GM18519 (cell line): ENCODE measurements around the gene RAPGEF4.
"Not testable (repeated sequence)": the region's sequence is repeated elsewhere in the genome, so short reads cannot be mapped to it uniquely, and the experiment has no call there.

Experiments used
- ATAC-seq: cut with Tn5 transposase; IDR thresholded peaks from one replicate; pipeline ENCODE4 v1.9.1; 2021; ENCODE audit warnings: mild to moderate bottlenecking, moderate library complexity; ENCODE audit not compliant: unreplicated experiment, low FRiP score

RAPGEF4 gene

DNA sequence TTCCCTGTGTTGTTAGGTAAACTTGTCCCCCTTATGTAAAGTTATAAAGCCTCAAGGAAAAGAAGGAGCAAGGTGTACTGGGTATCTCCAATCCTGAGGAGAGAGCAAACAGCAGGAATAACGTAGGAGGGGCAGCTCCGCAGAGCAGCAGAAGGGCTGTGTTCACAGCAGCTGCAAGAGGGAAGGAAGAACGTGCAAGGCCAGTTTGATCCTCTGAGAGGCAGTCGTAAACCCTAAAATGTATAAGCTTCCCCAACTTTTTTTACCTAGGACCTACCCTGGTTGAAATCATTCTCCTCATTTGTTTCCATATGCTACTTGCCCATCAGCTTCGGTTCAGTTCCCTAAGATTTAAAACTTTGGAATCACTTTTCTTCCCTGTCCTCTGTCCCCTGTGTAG lies 288.1 kb downstream of the RAPGEF4 start:
- no peak for ATAC-seq

DNA sequence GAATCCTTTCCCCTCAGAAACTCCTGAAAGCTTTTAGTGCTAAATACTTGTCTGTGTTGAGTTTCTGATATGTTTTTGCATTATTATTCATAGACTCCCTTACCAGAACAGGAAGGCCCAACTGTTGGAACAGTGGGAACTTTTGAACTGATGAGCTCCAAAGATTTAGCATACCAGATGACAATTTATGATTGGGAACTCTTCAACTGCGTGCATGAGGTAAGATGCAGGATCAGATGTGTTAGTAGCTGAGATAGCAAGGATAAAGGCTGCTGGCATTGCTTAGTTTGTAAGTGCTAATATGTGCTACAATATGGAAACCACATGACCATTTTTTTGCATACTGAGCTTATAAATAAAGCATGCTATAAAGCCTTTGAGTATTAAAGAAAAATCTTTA lies 290.8 kb downstream of the RAPGEF4 start:
- ATAC-seq = no peak

DNA sequence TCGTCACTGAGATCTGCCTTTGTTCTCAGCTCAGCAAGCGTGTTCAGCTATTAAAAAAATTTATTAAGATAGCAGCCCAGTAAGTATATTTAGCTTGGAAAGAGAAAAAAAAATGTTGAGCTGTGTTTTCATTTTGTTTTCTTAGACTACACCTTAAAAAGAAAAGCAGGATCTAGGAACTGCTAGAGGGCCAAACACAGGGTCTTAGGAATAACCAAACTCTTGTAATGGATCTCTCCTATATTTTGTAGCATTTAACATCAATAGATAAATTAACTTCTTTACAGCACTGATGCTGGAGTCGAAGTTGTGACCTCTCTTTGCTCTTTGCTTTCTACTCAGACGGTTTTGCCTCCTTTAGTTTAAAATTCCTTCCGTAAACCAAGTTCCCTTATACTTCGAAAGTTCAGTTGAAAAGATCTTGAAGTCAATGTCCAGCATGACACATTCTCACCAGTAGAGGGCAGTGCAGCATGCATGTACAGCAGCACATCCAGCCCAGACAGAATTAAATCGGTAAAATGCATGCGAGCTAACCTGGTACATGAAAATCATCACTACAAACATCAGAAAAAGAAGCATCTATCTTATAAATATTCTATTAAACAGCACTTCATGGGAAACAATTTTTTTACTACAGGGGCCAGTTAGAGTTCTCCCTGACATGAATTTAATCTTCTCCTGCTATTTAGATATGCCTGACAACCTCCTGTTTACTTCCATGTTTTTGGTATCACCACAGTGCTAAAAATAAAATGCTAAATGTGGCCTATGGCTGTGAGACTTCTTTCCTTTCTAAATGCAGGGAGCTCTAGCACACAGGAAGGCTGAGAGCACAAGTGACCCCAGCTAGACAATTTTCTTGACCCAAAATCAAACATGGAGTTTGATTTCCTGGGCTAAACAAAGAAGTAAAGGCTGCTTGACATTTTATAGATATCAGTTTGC lies 291.8 kb downstream of the RAPGEF4 start:
- ATAC-seq = no peak

DNA sequence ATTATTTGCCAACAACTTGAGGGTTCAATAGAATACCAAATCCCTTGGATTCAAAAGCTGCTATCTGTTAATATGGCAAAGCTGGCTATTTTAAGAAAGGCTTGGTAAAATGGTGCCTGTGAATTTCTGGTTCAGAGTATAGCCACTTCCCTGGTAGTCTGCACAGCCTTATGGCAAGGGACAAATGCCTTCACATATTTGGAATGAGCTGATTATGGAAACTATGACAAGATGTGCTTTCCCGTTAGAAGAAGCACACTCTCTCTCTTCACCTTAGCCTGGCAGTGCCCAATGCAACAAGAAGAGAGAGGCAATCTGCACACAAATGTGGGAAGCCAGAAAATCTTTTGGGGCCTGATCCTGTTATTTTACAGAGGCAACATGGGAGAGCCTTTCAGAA lies 292.5 kb downstream of the RAPGEF4 start:
- no peak for ATAC-seq

DNA sequence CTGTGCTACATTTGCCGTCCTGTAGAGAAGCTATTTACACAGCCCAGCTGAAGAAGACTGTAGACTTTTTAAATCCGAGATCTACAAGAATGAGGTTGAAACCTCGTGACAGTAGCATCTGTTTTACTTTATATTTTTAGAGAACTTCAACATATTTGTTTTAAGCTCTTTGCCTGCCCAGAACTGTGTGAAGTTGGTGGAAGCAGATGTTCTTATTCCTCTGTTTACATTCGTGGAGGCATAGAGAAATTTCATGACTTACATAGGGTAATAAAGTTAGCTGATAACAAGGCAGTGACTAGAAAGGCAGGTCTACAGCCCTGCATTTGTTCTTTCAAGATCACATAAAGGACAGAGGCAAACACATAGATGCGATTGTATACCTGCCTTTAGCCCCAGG lies 293.0 kb downstream of the RAPGEF4 start:
- no peak for ATAC-seq

DNA sequence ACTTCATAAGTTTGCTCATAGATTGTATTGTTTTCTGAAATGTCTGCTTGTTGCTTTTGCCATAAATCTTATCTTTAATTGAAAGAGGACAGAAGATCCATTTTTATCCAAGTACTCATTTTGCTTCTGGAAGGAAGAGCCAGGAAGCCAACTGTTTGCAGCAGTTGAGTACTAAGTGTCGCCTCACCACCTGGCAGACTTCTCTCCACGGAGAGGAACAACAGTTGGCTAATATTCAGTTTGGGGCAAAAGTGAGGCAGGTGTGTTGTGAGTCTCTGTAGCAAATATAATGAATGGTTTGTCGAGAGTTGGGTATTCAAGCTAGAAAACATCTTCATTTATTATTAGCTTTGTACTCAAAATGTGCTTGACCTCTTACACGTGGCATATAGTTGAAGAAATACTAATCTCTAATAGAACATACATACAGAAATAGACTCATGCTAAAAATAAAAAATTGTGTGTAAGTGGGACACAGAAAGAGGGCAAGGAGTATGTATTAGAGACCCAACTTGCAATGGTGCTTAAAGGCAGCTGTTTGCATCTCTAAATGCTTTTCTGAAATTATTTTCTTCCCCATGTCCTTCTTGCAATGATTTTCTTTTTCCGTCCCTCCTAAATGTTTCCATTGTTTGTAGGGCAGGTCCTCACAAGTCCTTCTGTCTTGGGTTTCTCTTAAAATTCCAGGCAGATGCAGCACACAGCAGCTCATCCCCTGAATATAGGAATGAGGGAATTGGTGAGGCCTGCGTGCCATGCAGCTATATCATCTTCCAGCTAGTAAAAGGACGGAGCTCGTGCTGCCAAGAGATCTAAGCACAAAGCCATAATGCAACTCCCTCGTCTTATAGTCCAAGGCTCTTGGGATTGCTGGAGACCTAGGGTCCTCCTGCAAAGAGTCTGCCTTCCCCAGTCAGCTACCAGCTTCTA lies 295.2 kb downstream of the RAPGEF4 start:
- no peak for ATAC-seq

DNA sequence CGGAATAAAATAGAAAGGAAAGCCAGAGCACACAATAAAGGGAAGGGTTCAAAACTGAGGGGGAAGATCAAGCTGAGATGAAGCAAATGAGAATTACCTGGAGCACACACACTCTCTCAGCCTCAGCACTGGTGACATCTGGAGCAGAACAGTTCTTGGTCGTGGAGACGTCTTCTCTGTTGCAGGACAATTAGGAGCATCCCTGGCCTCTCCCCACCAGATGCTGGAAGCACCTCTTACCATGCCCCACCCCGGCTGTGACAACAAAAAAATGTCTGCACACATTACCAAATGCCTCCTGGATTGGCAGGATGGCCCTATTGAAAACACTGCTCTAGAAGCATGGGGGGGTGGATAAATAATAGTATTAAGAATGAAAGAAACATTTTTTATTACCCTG lies 296.4 kb downstream of the RAPGEF4 start:
- no peak for ATAC-seq

DNA sequence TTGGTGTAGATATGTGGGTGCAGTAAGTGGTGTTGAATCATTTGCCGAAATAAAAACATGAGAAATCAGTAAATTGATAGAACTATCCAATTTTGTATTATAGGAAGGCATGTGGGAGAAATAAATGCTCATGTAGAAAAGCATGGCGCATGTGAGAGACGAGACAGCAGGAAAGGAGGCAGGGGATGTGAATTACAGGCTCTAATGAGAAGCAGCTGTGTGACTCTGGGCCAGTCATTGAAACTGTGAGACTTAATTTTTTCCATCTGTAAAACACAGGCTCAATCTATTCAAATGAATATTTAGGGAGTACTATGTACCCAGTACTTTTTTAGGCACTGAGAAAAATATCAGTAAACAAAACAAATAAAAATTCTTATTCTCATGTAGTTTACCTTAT lies 297.4 kb downstream of the RAPGEF4 start:
- ATAC-seq = no peak

DNA sequence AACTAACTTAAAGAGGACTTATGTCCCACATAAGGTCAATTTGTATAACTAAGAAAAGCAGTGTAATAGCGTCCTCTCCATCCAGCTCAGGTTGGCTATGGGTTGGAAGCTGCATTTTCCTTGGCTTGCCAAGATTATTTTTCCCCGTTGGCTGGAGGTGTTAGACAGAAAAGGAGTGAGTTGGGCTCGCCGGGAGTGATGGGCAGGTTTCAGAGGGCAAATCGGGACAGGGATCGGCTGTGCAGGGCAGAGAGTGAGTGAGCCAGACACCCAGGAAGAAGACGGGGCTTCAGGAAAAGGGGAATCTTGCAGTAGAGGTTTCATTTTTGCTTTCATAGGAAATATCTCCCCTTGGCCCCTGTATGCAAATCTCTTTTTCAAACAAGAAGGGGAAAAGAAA lies 298.5 kb downstream of the RAPGEF4 start:
- no peak for ATAC-seq

DNA sequence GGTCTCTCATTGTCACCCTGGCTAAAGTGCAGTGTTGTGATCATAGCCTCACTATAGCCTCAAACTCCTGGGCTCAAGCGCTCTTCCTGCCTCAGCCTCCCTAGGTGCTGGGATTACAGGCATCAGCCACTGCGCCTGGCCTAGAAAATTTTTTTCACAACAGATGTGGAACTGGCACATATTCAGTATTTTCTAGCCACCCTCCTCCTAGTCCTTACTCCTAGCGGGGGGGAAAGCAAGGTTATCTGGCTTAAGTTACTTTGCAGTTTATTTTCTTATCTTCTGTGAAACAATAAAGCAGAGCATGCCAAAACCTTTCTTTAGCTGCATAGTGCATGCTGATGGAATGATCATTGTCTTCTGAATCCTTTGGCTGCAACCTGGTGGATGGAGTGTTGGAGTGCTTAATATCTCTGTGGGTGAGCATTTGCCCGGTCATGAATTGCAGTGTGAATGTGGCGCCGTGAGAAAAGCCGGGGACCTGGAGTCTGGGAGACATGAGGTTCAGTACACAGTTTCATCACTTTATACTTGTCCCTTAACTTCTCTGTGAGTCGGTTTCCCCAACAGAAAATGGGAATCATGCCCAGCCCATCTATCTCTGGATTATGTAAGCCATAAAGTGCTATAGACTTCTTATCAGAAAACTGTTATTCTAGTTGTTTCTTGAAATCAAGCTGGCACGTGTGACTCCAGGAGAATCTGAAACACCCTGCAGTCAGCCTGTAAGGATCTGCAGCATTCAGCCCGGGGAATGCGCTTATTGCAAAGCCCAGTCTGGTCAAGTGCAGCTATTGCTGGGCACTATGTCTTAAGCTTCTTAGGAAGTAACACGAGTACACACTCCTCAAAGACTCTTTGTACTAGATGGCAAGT lies 301.8 kb downstream of the RAPGEF4 start:
- ATAC-seq = no peak

DNA sequence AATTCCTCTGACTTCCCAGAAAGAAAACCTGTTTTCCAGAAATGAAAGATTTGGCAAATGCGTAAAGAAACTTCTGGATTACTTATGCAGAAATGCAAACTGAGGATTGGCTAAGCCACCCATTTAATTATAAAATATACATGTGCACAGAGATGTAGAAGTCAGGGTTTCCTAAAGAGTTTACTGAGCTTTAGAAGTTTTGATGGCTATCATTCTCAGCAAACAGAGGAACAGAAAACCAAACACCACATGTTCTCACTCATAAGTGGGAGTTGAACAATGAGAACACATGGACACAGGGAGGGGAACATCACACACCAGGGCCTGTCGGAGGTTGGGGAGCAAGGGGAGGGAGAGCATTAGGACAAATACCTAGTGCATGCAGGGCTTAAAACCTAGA lies 302.6 kb downstream of the RAPGEF4 start:
- ATAC-seq = not testable (repeated sequence)

DNA sequence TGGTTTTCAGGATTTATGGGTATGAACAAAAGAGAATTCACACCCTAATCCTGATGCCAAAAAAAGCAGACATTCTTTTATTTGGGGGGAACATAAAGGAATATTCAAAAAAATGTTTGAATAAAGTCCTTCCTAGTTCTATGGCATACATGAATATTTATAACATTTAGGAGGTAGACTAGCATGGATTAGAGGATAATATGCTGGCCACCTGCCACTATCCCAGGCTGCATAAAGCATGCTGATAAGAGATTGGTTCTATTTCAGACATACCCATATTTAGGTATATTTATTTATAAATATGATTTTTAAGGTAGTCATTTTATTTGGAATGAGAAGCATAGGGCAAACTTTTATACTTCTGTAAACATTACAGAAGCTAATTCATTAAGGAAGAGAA lies 305.1 kb downstream of the RAPGEF4 start:
- no peak for ATAC-seq

DNA sequence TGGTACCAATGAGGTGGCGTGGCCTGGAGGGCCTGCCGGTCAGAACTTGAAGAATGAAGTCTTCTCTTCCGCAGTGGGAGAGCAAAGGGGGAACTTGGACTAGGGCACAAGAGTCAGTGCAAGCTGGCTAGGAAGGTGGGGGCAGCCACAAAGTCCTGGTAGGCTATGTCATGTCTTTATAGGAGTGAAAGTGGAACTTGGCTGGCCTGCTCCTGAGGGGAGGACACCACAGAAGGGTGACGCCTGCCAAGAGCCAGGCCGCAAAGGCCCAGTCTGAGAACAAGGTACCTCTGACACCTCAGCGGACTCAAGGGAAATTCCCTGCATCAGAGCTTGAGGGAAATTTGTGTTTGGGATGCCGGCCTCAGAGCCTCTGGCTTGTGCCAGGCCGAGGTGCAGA lies 307.8 kb downstream of the RAPGEF4 start:
- ATAC-seq = no peak

DNA sequence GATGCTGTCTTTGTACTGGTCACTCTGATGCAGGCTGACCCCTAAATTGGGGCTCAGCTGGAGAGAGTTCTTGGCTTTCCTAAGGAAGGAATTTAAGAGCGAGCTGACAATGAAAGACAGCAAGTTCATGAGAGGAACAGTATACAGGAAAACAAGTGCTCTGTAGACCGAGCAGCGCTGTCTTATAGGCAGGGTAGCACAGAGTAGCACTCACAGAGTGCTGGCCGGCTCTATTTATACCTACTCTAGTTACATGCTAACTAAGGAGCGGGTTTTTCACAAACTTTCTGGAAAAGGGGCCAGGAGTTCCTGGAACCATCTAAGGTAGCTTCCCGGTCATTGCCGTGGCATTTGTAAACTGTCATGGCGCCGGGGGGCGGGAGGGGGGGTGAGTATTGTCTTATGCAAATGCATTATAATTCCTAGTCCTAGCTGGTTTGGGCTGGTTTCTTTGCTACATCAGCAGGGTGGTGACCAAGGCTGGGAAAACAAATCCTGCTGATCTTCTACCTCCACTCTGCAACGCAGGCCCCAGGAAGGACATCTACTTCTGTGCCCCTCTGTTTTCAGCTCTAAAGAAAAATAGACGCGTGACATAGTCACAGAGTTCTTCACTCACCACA lies 308.4 kb downstream of the RAPGEF4 start:
- no peak for ATAC-seq

DNA sequence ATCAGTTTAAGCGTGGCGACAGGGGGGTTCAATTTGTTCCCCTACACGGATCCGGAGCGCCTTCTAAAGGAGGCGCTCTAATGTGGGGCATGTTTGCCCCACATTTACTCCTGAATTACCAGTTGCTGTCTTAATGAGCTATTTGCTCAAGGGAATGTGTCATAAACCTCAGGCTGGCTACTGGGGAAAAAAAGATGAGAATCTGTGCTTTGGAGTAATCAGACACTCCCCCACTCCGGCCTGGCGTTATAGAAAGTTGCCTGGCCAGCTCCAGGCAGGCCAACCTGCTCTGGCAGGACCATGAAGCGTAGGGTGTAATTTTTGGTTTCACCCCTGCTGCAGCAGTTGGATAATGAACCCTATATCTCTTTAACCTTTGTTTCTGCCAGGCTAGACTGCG lies 309.0 kb downstream of the RAPGEF4 start:
- ATAC-seq = no peak

DNA sequence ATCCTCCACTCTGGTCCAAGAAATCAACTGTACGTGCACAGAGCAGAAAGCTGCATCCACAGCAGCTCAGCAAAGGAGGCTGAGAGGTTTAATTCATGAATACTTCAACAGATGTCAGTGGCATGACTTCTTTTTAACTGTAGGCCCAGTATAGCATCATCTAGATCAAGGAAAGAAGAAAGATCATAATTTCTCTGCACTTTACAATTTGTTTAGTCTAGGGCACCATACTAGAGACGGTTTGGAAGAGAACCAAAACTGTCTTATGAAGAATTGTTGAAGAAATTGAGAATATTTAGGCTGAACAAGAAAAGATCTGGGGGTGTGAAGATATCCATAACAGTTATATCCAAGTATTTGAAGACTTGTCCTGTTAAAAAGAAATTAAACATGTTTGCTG lies 309.5 kb downstream of the RAPGEF4 start:
- no peak for ATAC-seq

DNA sequence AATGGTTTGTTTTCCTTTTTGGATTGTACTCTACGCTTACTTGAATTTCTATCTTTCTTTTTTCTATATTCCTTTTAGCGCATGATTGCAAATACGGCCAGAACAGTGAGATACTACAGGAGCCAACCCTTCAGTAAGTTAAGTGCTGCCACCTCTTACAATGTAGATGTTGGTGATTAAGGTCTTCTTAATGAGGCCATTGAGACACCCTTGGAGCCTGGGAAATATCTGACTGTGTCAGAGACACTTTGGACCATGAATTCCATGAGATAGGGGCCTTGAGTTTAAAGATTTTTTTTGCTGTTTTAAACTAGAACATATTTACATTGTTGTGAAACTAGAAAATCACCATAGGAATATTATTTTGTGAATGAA lies 312.9 kb downstream of the RAPGEF4 start:
- ATAC-seq = no peak

DNA sequence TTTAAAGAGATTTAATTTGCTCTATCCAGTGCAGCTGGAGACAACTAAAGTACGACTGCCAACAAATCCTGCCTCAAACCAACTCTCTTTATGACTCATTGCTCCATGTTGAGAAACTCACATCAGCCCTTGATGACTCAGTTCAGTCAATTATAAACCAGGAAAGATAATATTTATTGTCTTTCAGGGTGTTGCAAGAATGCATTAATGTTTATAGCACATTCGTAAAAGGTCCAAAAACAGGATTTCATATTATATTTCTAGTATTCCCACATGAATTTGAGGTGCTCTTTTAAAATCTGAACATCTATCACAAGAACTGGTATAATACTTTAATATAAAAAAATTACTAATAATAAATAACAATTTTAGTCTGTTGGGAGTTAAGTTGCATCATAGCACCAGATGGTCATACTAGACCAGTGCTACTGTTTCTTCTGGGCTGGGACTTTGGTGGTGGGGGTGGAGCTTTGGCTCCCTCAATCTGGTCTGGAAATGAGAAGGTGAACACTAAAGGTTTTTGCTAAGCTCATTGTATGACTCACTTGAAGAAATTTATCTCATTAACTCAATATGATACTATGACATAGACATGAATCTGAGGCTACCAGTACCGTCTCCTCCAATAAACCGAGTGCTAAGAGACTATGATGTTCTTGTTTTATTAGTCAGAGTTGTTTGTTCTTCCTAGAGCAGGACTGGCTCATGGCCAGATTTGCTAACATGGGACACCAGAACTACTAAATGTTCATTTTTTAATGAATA lies 313.4 kb downstream of the RAPGEF4 start:
- ATAC-seq = peak; percentile 85

DNA sequence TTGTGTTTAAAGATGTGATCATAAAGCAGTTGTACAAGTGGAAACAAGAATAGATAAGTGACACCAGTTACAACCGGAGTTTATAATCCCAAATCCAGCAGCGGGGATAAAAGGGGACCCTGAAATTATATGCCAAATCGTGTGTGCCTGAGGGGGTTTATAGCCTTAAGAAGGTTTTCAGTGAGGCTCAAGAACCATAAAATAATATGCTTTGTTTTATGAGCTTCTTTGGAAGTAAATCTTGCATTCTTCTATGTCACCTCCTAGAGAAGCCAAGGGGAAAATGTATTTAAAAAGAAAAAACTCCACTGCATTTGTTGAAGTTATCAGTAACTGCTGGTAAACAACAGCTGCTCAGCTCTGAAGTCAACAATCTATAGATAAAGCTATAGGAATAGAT lies 314.2 kb downstream of the RAPGEF4 start:
- ATAC-seq = no peak
